NCI-H446 treated with DMSO at 0.1 percent for 48 hours (cell line): Measurements from ENCODE around the gene HK2.

ENCODE experiments used
- DNase-seq: peaks from one replicate; lab custom pipeline; 2025; lab: John Stamatoyannopoulos, UW

Gene HK2

GRCh38 chr2:74857215-74857614 is 23.3 kb downstream of the HK2 start:
- DNase-seq: no peak

- no peak for DNase-seq
Observed at GRCh38 chr2:74857725-74858124, 23.8 kb downstream of the HK2 start.

GRCh38 chr2:74858281-74858680 is 24.4 kb downstream of the HK2 start:
- no peak for DNase-seq

- no peak for DNase-seq
Observed at GRCh38 chr2:74860079-74860478, 26.2 kb downstream of the HK2 start.

GRCh38 chr2:74860521-74860920 is 26.6 kb downstream of the HK2 start:
- no peak for DNase-seq

GRCh38 chr2:74861531-74861930 is 27.6 kb downstream of the HK2 start:
- DNase-seq: no peak

- peak; percentile 34 for DNase-seq
Observed at GRCh38 chr2:74862020-74862964, 28.4 kb downstream of the HK2 start.

- no peak for DNase-seq
Observed at GRCh38 chr2:74863802-74864248, 29.9 kb downstream of the HK2 start.

- DNase-seq: no peak
Observed at GRCh38 chr2:74864728-74865722, 31.1 kb downstream of the HK2 start.

- no peak for DNase-seq
Observed at GRCh38 chr2:74865770-74866674, 32.1 kb downstream of the HK2 start.

- DNase-seq: no peak
Observed at GRCh38 chr2:74867841-74868658, 34.1 kb downstream of the HK2 start.

- no peak for DNase-seq
Observed at GRCh38 chr2:74869517-74869916, 35.6 kb downstream of the HK2 start.

- no peak for DNase-seq
Observed at GRCh38 chr2:74870951-74871350, 37.0 kb downstream of the HK2 start.

GRCh38 chr2:74871414-74871813 is 37.5 kb downstream of the HK2 start:
- no peak for DNase-seq

- no peak for DNase-seq
Observed at GRCh38 chr2:74872389-74872836, 38.5 kb downstream of the HK2 start.

- DNase-seq: no peak
Observed at GRCh38 chr2:74873012-74873665, 39.2 kb downstream of the HK2 start.

GRCh38 chr2:74873678-74874640 is 40.0 kb downstream of the HK2 start:
- no peak for DNase-seq

- DNase-seq: no peak
Observed at GRCh38 chr2:74876081-74876886, 42.4 kb downstream of the HK2 start.
